Endothelial cell (in vitro differentiated cells): Measurements from ENCODE around the gene NSG2. TPM values are rescaled to one million over a fixed set of nuclear protein-coding genes. Genes with fewer than 3 reads are reported as not detected.
"Not testable (repeated sequence)": the region's sequence is repeated elsewhere in the genome, so short reads cannot be mapped to it uniquely, and the experiment has no call there.

Experiments used
- DNase-seq: peaks from one replicate; pipeline ENCODE4 v3.0.0; 2021; ENCODE audit warnings: low spot score
- H3K27ac Mint-ChIP-seq: one replicate; pipeline ENCODE4 v1.8.0; 2021; ENCODE audit warnings: mixed read lengths, inconsistent platforms; ENCODE audit not compliant: unreplicated experiment
- H3K27me3 Mint-ChIP-seq: one replicate; pipeline ENCODE4 v1.8.0; 2021; ENCODE audit warnings: mild to moderate bottlenecking, moderate library complexity, mixed read lengths, inconsistent platforms; ENCODE audit not compliant: unreplicated experiment
- H3K36me3 Mint-ChIP-seq: one replicate; pipeline ENCODE4 v1.8.0; 2021; ENCODE audit warnings: mild to moderate bottlenecking, low read depth, mixed read lengths, inconsistent platforms; ENCODE audit not compliant: unreplicated experiment
- H3K4me1 Mint-ChIP-seq: one replicate; pipeline ENCODE4 v1.8.0; 2021; ENCODE audit warnings: mild to moderate bottlenecking, mixed read lengths, inconsistent platforms; ENCODE audit not compliant: unreplicated experiment
- H3K4me3 Mint-ChIP-seq: one replicate; pipeline ENCODE4 v1.8.0; 2021; ENCODE audit warnings: mild to moderate bottlenecking, mixed read lengths, inconsistent platforms; ENCODE audit not compliant: unreplicated experiment
- H3K9me3 Mint-ChIP-seq: one replicate; pipeline ENCODE4 v1.8.0; 2021; ENCODE audit warnings: mixed read lengths, inconsistent platforms; ENCODE audit not compliant: unreplicated experiment
- total RNA-seq: library from RNA; stranded (reverse); fragmentation: NEBNext Ultra II Directional; extraction: Animal tissue kit (Norgen Biotek cat#: 25700); gene quantifications from one replicate; pipeline ENCODE4 v1.2.1, GENCODE V29; 2021; ENCODE audit not compliant: unreplicated experiment
- TF ChIP-seq, protein P1 (sequence below): fragments of 200-600 bp; sonication (generic); IDR thresholded peaks from one replicate; pipeline ENCODE4 v1.5.0; 2021; ENCODE audit warnings: antibody characterized with exemption; ENCODE audit not compliant: unreplicated experiment

Gene NSG2
- total RNA-seq, 1 donor from 2014 or later: not detected

GRCh38 chr5:174008922-174009321, 36.6 kb upstream of the NSG2 start:
- Mint-ChIP-seq H3K27ac (no peak overlapping the region), H3K27me3 (peaks cover 4% of the 10 kb centered on the region), H3K9me3 (no peaks in the 10 kb centered on the region), H3K4me3 (no peak overlapping the region), H3K4me1 (no peaks in the 10 kb centered on the region), H3K36me3 (no peaks in the 10 kb centered on the region)
- TF ChIP-seq, protein P1, sequence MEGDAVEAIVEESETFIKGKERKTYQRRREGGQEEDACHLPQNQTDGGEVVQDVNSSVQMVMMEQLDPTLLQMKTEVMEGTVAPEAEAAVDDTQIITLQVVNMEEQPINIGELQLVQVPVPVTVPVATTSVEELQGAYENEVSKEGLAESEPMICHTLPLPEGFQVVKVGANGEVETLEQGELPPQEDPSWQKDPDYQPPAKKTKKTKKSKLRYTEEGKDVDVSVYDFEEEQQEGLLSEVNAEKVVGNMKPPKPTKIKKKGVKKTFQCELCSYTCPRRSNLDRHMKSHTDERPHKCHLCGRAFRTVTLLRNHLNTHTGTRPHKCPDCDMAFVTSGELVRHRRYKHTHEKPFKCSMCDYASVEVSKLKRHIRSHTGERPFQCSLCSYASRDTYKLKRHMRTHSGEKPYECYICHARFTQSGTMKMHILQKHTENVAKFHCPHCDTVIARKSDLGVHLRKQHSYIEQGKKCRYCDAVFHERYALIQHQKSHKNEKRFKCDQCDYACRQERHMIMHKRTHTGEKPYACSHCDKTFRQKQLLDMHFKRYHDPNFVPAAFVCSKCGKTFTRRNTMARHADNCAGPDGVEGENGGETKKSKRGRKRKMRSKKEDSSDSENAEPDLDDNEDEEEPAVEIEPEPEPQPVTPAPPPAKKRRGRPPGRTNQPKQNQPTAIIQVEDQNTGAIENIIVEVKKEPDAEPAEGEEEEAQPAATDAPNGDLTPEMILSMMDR: no peak
- DNase-seq: no peak

DNA sequence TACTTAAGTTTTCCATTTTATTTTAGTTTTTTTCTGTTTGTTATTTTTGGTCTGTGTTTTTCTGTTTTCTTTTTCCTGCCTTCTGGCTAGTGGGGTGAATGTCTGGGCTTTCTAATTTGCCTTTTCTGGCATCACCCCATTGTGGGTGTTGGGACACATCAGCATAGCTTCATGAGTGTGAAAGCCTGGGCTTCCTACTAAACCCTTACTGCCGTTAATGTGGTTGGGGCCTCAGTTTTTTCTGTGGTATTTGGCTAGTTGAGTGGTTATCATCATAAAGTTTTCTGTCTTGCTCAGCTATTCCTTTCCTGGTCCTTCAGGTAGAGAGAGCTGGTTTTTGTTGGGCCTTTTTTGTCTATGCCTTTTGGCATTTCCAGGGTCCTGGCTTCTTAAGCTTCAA, 35.1 kb upstream of the NSG2 start:
- no peak overlapping the region for H3K27ac Mint-ChIP-seq
- TF ChIP-seq, protein P1: no peak
- no peaks in the 10 kb centered on the region for H3K36me3 Mint-ChIP-seq
- H3K27me3 Mint-ChIP-seq: peaks cover 4% of the 10 kb centered on the region
- DNase-seq: no peak
- H3K9me3 Mint-ChIP-seq: no peaks in the 10 kb centered on the region
- no peaks in the 10 kb centered on the region for H3K4me1 Mint-ChIP-seq
- no peak overlapping the region for H3K4me3 Mint-ChIP-seq

- no peak for DNase-seq
- H3K27me3 Mint-ChIP-seq: peaks cover 4% of the 10 kb centered on the region
- H3K9me3 Mint-ChIP-seq: no peaks in the 10 kb centered on the region
- no peak overlapping the region for H3K4me3 Mint-ChIP-seq
- no peaks in the 10 kb centered on the region for H3K36me3 Mint-ChIP-seq
- no peak overlapping the region for H3K27ac Mint-ChIP-seq
- TF ChIP-seq, protein P1: no peak
- H3K4me1 Mint-ChIP-seq: no peaks in the 10 kb centered on the region
Observed at GRCh38 chr5:174011441-174011840, 34.1 kb upstream of the NSG2 start.

GRCh38 chr5:174020069-174020927, 25.2 kb upstream of the NSG2 start:
- H3K4me3 Mint-ChIP-seq: peak overlapping the region; percentile 63

GRCh38 chr5:174020928-174021304, 24.6 kb upstream of the NSG2 start:
- Mint-ChIP-seq H3K27ac (no peak overlapping the region), H3K9me3 (no peaks in the 10 kb centered on the region), H3K36me3 (no peaks in the 10 kb centered on the region), H3K4me3 (no peak overlapping the region), H3K4me1 (peaks cover 13% of the 10 kb centered on the region), H3K27me3 (peaks cover 4% of the 10 kb centered on the region)
- TF ChIP-seq, protein P1: no peak
- no peak for DNase-seq

More at GRCh38 chr5:174020069-174020927, 25.2 kb upstream of the NSG2 start:
- peak; percentile 37 for DNase-seq
- H3K36me3 Mint-ChIP-seq, H3K27ac Mint-ChIP-seq, H3K9me3 Mint-ChIP-seq, H3K27me3 Mint-ChIP-seq: not testable (repeated sequence)
- H3K4me1 Mint-ChIP-seq: peaks cover 13% of the 10 kb centered on the region
- TF ChIP-seq, protein P1: peak; percentile 55
